ENCODE measurements around the gene SEC24D.

The SEC24D gene

DNA sequence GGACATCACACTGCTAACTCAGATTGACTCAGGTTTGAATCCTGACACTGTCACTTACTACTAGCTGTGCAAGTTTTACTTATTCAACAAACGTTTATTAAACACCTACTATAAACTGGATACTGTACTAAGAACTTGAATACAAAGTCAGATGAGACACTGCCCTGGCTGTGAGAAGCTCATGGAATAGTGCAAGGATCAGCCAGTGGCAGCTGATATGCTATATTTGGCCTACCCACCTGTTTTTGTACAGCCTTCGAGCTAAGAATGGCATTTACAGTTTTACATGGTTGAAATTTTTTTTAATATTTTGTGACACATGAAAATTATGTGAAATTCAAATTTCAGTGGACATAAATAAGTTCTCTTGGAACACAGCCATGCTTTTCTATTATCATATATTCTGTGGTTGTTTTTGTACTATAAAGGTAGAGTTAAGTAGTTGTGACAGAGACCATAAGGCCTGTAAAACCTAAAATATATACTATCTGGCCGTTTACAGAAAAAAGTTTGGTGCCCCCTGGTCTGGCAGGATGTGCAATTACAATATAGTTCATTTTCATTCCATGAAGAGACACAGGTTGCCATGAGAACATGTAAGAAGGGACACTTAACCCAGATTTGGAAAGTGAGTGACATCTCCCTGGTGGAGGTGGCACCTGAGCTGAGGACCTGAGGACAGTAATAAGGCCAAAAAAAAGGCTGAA is 3.4 kb upstream of the SEC24D start:
- no peak for DNase-seq

DNA sequence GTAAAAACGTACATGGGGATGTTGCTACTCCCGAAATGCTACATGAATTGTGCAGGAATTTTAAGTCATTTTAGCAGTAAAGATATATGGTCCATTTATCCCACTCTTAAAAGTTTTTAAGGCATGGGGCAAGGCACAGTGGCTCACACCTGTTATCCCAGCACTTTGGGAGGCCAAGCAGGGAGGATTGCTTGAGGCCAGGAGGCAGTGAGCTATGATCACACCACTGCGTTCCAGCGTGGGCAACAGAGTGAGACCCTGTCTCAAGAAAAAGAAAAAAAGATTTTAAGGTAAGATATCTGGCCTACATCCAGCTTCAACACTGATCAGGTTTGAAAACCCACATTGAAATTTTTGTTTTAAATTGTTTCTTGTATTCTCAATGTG is 1.2 kb upstream of the SEC24D start:
- DNase-seq, result no peak

DNA sequence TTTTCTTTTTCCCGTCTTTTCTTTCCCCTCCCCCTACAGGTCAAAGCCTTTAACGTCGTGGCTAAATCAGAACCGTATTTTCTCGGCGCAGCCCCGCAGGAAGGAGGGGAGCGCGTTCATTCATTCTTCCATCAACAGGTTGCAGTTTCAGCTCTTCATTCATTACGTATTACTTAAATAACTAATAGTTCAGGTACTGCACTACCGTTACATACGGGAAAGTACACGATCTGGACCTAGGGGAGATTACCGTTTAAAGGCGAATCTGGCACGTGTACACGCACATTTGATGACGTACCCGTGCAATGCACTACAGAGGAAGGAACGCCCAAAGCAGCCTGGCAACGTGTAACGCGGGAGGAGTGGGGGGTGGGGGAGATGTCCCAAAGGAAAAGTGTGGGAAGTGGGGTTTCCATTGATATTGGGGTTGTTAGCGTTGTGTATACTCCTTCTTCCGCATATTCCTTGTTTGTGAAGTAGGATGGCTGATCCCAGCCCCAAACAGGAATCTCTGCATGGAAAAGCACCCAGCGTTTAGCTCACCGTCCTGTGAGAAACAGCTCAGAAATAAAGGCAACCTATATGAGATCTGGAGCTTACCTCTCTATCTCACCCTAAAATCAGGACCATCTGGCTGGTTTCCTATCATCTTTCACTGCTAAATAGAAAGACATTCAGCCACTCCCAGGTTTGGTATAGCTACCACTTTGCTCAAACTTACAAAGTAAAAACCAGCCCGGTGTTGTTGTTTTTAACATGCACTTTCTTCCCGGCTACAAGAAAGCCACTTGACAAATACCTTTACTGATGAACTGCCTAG is 585 bp upstream of the SEC24D start:
- DNase-seq, result no peak

DNA sequence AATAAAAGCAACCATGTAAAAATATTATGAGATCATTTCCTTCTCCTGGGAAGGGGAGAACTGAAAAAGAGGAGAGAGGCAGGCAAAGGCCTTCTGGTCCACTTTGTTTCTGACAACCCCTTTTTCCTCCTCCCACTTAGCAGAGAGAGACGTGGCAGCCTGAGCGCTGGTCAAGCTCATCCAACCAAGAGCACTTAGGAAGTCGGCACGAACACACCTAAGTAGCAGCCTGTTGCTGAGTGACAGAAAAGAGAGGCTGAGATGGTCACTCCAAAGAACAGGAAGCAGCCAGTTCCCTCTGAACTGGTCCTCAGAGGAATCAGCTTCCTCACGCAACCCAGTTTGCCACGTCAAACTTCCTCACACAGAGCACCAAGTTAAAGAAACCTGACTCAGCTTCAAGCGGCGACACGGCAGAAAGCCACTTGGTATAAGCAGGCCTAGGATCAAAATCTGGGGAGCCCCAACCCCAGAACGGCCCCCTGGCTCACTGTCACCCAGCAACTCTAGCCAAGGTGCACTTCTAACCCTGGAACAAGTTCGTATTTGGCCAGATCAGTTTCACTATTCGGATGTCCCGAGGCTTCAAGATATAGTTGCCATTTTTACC is 861 bp downstream of the SEC24D start:
- peak; percentile 41 for DNase-seq

DNA sequence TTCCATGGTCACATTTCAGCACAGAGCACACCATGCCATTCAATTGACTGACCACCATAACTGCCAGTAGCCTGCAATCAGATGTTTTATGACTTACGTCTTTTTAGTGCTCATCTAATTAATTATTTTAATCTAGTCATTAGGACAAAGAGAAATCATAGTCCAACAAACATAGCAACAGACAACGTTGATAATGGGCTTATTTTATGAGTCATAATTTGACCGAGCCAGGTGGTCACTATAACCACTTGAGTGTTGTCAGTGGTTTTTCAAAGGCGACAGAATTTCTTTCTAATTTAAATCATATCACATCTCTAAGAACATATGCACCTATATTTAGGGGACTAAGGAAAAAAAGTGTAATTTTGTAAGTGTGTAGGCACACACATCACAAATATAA is 1.9 kb downstream of the SEC24D start:
- peak; percentile 16 for DNase-seq

DNA sequence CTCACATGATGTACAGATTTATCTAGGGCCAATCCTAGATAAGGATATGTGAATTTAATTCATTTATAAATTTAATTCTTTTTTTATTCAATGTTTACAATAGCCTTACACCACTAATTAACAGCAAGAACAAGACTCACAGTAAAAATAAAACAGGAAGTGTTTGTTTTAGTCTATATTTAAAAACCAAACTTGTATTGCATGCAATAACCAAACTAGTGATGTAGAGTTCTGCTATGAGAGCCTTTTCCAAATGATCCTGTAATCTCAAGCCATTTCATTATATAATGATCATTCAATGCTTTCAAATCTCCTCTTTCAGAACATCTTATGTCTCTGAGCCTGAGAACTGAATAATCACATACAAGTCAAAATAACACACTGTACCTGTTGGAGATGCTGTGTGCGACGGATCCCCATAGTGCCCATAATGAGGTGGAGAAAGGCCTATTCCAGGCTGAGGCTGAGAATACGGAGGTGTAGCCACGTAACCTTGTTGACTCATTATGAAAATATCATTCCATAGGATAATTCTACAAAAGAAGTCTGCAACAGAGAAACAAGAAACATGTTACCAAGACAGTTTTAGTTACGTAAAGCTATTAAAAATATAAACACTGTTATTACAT is 2.6 kb downstream of the SEC24D start:
- no peak for DNase-seq

DNA sequence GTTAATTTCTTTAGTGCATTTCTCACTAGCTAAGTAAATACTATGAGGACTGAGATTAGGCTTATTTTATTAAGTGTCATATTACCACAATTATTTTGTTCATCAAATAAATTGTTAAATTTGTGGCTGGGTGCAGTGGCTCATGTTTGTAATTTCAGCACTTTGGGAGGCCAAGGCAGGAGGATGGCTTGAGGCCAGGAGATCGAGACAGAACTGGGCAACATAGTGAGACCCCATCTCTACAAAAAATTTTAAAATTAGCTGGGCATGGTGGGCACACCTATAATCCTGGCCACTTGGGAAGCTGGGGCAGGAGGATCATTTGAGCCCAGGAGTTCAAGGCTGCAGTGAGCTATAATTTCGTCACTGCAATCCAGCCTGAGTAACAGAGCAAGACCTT is 6.8 kb downstream of the SEC24D start:
- no peak for DNase-seq

DNA sequence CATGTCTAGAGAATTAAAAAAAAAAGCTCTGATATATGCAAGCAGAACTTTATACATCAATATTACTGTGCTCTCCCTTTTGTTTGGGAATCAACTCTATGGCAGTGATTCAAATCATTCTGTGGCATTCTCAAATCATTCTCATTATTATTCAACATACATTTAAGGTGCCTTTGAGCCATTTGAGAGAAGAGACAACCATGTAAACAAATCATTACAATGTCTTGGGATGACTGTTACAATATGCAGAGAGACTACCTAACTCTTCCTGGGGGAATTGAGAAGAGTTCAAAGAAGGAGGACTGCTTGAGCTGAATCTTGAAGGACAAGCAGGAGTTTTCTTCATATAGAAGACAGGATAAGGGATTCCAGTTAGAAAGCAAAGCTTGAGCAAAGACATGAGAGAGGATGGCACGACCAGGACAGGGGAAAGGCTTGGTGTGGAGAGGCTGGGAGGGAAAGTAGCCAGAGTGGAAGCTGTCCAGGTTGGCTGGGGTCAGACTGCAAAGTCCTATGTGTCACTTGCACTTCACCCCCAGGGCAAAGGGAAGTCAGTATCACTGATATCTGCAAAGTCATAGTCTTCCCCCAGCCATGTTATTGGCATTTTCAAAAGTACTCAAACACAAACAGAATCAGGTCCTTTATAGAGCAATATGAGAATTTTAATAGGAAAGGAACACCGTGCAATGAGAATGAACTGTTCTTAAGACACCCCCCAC is 9.0 kb downstream of the SEC24D start:
- DNase-seq, result no peak

DNA sequence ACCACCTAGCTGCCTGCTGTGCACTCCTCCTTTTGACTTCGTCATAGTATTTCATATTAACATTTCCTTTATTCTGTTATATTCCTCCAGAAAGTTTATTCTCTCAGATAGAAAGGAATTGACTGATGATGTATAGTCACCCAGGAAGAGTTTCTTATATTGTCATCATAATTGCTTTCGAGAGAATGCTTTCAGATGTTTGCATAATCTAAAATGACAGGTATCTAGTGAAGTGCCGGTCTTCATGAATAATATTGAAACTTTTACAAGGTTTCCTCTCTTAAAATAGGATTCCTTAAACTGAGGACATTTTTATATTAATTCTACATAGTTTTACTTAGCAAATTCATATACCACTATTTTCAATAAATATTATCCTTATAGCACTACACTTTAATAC is 10.1 kb downstream of the SEC24D start:
- DNase-seq, result no peak

DNA sequence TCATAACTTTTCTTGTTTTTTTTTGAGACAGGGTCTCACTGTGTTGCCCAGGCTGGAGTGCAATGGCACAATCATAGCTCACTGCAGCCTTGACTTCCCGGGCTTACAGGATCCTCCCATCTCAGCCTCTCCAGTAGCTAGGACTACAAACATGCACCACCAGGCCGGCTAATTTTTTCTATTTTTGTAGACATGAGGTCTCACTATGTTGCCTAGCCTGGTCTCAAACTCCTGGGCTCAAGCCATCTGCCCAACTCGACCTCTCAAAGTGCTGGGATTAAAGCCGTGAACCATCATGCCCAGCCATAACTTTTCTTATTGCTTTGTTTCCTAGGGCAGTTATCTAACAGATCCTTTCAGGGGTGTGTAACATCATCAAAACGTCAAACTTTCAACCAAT is 11.8 kb downstream of the SEC24D start:
- no peak for DNase-seq

DNA sequence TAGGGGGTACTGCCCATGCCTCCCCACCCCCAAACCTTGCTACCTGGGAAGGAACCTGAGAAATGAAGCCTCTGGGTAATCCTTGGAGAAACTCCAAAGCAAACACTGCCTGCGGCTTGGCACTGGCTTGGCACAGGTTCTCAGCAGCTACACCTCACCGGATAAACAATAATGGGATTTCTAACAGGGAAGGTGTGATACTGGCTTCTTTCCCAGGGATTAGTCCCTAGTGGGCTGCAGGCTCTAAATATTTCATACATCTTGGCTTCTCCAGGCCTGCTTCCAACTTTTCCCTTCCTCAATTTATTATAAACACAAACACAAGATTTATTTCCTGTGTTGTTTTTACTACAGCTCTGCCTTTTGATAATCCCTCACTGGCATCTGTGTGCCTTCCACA is 12.5 kb downstream of the SEC24D start:
- DNase-seq, result no peak

DNA sequence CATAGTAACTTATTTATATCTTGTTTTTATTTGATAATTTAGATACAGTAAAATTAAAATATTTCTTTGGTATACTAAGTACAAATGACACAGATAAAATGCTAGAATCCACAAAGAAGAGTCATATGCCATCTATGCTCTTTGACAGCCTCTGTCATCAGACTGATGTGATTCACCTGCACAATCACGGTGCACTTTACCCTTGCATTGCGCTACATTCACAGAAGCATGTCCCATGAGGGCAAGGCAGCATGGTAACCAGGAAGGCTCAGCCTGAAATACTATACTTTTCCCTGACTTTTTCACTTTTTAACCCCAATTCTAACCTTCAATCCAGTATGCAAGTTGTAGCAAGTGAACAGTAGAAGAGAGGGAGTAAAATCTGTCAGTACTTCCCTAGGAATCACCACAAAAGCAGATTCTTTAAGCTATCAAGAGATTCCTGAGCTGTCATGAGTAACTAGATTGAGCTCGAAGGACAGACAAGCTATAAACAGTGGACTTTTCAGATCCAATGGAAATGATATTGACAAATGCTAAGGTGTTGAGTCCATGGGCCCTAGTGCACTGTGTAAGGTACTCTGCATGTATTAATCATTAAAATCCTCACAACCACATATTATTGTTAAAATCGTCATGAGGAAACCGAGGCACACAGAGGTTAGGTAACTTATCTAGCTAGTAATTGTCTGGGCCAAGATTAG is 14.2 kb downstream of the SEC24D start:
- no peak for DNase-seq

DNA sequence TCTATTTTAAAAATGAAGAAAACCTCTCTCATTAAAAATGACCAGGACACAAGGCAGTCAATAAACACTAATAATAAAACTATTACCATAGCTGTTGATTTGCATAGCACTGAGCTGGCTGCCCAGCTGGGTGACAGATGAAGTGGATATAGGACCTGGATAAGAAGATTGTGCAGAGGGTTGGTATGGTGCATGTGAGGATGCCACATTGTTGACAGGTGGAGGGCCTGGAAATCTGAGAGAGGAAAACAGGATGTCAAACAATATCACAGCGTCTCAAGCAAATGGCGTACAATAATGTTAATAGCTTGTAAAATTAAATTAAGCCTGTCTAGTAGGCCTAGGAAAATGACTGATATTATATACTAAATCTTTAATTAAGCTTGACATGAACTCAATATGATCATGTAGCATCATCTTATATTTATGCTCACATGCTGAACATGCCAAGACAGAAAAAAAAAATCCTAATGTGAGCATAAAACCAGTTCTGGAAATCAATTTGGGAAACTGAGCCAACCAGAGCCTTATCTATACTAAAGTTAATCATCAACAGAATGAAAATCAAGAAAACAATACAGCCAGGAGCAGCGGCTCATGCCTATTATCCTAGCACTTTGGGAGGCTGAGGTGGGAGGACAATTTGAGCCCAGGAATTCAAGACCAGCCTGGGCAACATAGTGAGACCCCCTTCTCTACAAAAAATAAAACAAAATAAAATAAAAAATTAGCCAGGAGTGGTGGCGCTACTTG is 18.6 kb downstream of the SEC24D start:
- no peak for DNase-seq

DNA sequence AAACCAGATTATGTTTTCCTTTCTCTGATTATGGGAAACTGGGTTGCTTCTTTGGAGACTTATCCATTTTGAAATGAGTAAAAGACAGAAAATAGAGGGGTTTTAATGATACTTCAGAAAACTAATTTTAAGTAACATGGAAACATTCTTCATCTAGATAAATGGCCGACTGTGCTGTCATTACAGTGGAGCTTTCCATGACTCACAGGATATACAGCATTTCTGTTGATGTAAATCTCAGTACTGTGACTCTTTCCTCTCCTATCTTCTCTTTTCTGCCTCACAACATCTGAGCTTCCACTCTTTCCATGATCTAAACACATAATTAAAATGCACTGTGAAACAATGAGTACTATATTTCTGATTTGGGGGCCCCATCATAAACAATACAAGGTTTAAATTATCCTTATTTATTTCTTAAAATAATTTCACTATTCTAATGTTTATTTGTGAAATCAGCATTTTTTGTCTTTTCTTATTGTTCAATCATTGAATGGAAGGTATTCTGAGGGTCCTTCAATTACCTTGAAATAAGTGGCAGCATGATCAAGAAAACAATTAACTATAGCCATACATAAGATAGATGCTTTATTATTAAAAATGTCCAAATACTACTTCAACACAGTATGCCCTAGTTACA is 19.3 kb downstream of the SEC24D start:
- no peak for DNase-seq

DNA sequence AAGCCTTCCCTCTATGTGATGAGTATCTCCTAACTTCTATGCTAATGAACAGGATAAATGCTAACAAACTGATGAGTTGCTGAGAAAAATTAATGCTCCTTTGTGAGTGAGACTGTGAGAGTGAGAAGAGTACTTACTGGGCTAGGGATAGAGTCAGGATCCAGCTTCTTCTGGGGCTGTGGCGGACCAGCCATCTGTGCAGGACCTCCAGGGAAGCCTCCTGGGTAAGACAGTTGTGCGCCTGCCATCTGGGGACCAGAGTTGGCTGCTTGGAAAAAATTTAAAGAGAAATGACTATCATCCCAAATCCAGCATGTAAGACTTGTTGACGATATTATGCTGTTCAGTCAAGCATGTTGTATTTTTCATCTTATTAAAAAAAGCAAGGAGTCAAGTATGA is 21.0 kb downstream of the SEC24D start:
- DNase-seq, result no peak

DNA sequence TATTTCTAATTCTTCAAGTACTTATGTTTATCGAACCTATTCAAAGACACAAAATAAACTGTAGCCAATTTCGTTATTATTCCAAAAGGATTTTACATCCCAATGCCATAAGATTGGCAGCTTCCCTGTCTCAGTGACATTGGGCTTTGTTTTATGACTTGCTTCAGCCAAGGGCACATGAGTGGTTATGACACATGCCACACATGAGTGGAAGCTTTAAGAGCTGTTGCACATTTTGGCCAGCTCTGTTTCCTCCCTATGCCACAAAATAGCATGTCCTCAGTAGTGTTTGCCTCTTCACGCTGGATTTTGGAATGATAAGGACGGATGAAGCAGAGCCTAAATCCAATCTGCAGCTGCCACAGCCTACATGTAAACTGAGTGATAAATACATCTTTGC is 21.9 kb downstream of the SEC24D start:
- no peak for DNase-seq

DNA sequence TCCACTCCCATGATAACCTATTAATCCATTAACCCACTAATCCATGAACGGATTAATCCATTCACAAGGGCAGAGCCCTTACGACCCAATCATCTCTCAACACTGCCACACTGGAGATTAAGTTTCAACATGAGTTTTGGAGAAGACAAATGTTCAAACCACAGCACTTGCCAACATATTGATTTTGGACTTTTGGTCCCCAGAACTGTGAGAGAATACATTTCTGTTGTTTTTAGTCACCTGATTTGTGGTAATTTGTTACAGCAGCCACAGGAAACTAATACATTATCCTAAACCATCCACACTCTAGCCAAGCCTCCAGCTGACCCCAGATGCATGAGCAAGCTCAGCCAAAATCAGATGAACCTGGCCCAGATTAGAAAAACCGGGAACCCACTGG is 22.4 kb downstream of the SEC24D start:
- no peak for DNase-seq

DNA sequence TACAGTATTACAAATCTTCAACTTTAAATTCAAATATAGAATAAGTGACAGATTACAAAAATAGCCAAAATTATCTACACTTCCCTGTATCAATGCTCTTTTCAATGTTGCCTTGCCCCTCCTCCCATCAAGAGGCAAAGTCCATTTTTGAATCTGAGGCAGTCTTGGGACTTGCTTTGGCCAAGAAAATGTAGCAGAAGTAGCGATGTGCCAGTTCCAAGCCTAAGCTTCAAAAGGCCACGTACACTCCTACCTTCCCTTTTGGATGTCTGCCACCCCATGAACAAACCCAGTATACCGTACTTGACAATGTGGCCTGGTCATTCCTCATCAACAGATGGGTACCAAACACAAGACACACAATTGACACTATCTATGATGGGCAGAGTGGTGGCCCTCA is 24.1 kb downstream of the SEC24D start:
- no peak for DNase-seq

DNA sequence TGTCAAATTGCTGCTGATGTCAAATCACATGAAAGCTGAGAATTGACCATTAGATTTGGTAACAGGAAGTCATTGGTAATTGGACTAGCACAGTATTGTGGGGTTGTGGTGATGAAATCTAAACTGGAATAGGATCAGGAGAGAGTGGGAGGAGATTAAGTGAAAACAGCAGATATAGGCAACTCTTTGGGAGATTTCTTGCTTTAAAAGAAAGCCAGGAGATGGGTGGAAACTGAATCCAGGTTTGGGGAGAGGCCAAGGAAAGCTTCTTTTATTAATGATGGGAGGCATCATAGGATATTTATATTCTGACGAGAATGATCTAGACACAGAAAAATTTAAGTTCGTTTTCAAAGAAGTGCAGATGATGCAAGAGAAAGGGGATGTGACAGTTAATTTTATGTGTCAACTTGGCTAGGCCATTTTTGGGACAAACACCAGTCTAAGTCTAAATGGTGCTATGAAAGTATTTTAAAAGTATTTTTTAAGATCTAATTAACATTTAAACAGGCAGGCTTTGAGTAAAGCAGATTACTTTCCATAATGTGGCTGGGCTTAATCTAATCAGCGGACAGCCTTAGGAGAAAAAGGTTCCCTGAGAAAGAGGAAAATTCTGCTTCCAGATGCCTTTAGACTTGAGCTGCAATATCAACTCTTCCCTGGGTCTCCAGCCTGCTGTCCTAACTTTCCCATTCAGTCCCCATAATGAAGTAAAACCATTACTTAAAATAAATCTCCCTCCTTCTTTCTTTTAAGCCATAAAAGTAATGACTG is 24.7 kb downstream of the SEC24D start:
- no peak for DNase-seq

DNA sequence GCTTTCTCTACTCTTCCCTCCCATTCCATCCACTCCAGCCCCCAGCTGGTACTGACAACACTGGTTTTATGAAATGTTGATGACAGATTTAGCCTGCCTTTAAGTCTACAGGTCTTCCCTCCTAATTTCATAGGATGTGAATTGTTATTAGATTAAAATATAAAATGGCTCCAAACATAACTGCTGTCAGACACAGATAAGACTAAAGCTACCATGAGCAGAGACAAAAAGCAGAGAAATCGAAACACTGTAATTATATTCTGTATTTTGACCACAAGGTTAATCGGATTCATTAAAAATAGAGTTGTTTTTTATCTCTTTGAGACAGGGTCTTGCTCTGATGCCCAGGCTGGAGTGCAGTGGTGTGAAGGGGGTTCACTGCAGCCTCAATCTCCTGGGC is 28.3 kb downstream of the SEC24D start:
- no peak for DNase-seq
